Left colon (tissue), 2 donors: ENCODE results near the gene TCHH. TPM values are rescaled to one million over a fixed set of nuclear protein-coding genes. Genes with fewer than 3 reads are reported as not detected.
"Not testable (repeated sequence)": the region's sequence is repeated elsewhere in the genome, so short reads cannot be mapped to it uniquely, and the experiment has no call there.

ENCODE experiments used
- ATAC-seq: fragments of 200-7000 bp; cut with Tn5 transposase; one replicate; pipeline ENCODE4 v1.9.1; 2020; ENCODE audit warnings: mild to moderate bottlenecking, moderate library complexity
- DNase-seq, 2 donors: peaks; one replicate each; pipeline ENCODE4 v3.0.0-alpha.2; 2020
- intact Hi-C, 2 donors: fragments of 100-400 bp; cut with DNase I in 1 of 2; cut with micrococcal nuclease in 1 of 2; formaldehyde crosslinking; loops; one replicate each; pipeline versions ENCODE4 v1.11.2 to v1.14.0; 2022; cut with DNase I, micrococcal nuclease
- long read RNA-seq: library from polyadenylated mRNA; unstranded; transcript quantifications from one replicate; pipeline ENCODE4 v2.0.0, GENCODE V29; 2021
- total RNA-seq, 2 donors: library from RNA; stranded (reverse); fragmentation: NEBNext Ultra II Directional; extraction: Animal tissue kit (Norgen Biotek cat#: 25700); gene quantifications; one replicate each; pipeline ENCODE4 v1.2.1, GENCODE V29; 2021
- donor health status: DM: no; HTN: no; CAD: no.
- donor health status: DM: yes; HTN: yes; CAD: no.

The TCHH gene
- total RNA-seq, result under 1 TPM; 0.06 TPM
- long read RNA-seq, result 0 reads

DNA sequence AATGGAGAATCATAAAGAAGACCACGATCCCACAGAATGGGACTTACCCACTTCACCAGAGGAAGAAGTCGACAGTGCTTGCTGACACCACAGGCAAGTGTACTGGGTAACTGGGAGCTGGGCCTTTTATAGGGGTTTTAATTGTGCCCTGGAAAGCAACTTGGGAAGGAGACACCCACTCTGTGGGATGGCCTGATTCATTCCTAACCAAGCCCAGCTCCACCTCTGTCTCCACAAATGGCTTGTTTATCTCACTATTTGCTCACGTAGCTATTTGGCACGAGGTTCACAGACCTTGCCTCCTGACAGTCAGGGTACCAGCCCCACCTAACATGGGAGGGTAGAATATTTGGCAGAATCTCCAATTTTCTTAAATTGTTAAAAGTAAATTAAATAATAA is at the start of gene TCHH:
Gene TCHH, minus strand, starts transcription at position 101 of the 400 bp plus-strand sequence. CDS start 1,364 bp downstream, outside the sequence.
- intact Hi-C loops, result no loop called here
- DNase-seq (no peak), ATAC-seq (no peak)

- DNase-seq, result no peak
- intact Hi-C loops, result no loop called here
- ATAC-seq, result no peak
Measured at GRCh38 chr1:152164517-152165136, 49.4 kb upstream of the TCHH start.

- intact Hi-C loops, result no loop called here
- DNase-seq (no peak), ATAC-seq (no peak)
Measured at GRCh38 chr1:152162792-152163463, 47.7 kb upstream of the TCHH start.

DNA sequence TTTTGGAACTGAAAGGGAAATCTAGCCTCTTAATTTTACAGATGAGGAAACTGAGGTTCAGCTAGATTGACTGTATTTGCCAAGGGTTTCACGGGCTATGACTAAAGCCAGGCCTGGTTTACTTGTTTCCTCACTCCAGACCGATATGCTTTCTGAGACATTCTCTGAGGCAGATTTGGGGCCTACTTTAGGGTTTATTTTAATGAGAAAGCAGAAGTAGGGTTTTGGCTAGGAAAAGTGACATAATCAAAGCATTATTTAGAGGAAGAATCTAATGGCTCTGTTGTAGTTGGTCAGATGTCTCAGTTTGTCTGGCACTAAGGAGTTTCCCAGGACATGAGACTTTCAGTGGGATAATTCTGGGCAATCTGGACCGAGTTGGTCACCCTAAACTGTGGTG is 45.3 kb upstream of the TCHH start:
- intact Hi-C loops, result no loop called here
- DNase-seq (no peak), ATAC-seq (no peak)

- intact Hi-C loops, result no loop called here
- DNase-seq (no peak), ATAC-seq (no peak)
Measured at GRCh38 chr1:152159144-152159543, 43.9 kb upstream of the TCHH start, which contains the start of gene RPTN. Gene RPTN, minus strand, starts transcription at chr1:152159228. Its CDS starts 1,339 bp downstream, at chr1:152157889.

DNA sequence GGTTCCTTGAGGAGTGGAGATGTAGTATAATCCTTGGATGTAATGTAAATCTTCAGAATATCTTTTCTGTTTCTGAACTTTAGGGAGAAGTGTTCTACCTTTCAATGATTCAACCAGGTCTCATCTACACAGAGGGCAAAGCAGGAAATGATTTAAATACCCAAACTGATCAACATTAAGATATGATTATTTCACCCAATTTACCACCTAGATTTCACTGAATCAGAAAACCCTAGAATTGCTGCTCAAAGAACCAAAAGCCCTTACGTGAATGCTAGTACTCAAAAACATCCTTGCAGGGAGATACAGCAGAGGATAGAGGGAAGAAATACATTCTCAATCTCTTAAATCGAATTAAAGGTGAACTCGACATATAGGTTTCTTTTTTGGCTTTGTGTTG is 38.8 kb upstream of the TCHH start:
- ATAC-seq, result no peak
- no peak for DNase-seq
- intact Hi-C loops, result no loop called here

- DNase-seq, result no peak
- ATAC-seq, result no peak
- intact Hi-C loops, result no loop called here
Measured at GRCh38 chr1:152151646-152152045, 36.4 kb upstream of the TCHH start.

DNA sequence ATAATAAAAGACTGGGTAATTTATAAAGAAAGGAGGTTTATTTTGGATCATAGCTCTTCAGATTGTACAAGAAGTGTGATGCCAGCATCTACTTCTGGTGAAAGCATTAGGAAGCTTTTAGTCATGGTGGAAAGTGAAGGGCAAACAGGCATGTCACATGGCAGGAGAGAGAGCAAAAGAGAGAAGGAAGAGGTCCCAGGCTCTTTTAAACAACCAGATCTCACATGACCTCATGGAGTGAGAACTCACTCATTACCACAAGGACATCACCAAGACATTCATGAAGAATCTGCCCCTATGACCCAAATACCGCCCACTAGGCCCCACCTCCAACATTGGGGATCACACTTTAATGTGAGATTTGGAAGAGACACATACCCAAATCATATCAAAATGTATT is 33.7 kb upstream of the TCHH start:
- DNase-seq, result no peak
- no peak for ATAC-seq
- intact Hi-C loops, result no loop called here

- DNase-seq, result no peak
- intact Hi-C loops, result no loop called here
- ATAC-seq, result no peak
Measured at GRCh38 chr1:152148051-152148450, 32.8 kb upstream of the TCHH start.

GRCh38 chr1:152145769-152146168 is 30.5 kb upstream of the TCHH start:
- intact Hi-C loops, result no loop called here
- no peak for DNase-seq
- ATAC-seq, result no peak

DNA sequence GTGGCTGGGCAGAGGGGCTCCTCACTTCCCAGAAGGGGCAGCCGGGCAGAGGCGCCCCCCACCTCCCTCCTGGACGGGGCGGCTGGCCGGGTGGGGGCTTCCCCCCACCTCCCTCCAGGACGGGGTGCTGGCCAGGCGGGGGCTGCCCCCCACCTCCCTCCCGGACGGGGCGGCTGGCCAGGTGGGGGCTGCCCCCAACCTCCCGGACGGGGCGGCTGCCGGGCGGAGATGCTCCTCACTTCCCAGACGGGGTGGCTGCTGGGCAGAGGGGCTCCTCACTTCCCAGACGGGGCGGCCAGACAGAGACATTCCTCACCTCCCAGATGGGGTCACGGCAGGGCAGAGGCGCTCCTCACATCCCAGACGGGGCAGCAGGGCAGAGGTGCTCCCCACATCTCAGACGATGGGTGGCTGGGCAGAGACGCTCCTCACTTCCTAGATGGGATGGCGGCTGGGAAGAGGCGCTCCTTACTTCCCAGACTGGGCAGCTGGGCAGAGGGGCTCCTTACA is 29.5 kb upstream of the TCHH start:
- ATAC-seq, DNase-seq, intact Hi-C loops: not testable (repeated sequence)

GRCh38 chr1:152143150-152143887 is 28.1 kb upstream of the TCHH start:
- intact Hi-C loops, result loop anchor here in 1 of 2 donors (2.0 kb wide), 1 partner anchor 41 kb away; no protein-coding TSS in a partner anchor
- ATAC-seq, result no peak
- no peak for DNase-seq

- ATAC-seq (peak; percentile 62), DNase-seq (peak in 1 of 2 donors; percentile 72)
- intact Hi-C loops, result loop anchor here in 1 of 2 donors (2.0 kb wide), 1 partner anchor 43 kb away; no protein-coding TSS in a partner anchor
Measured at GRCh38 chr1:152141971-152142584, 26.8 kb upstream of the TCHH start.

GRCh38 chr1:152137215-152137614 is 22.0 kb upstream of the TCHH start:
- intact Hi-C loops, result no loop called here
- DNase-seq (no peak), ATAC-seq (no peak)

GRCh38 chr1:152130186-152130585 is 14.9 kb upstream of the TCHH start:
- DNase-seq, result no peak
- ATAC-seq, result no peak
- intact Hi-C loops, result no loop called here

GRCh38 chr1:152127673-152128072 is 12.4 kb upstream of the TCHH start:
- DNase-seq, result no peak
- no peak for ATAC-seq
- intact Hi-C loops, result no loop called here

GRCh38 chr1:152125834-152126443 is 10.7 kb upstream of the TCHH start:
- no peak for DNase-seq
- no peak for ATAC-seq
- intact Hi-C loops, result no loop called here

- ATAC-seq (no peak), DNase-seq (no peak)
- intact Hi-C loops, result no loop called here
Measured at GRCh38 chr1:152118915-152119314, 3.7 kb upstream of the TCHH start.
